HG02763 (cell line): ENCODE data around the gene LGI4.
"Not testable (repeated sequence)": the region's sequence is repeated elsewhere in the genome, so short reads cannot be mapped to it uniquely, and the experiment has no call there.

Experiments used
- ATAC-seq: cut with Tn5 transposase; IDR thresholded peaks from one replicate; pipeline ENCODE4 v1.9.1; 2021; ENCODE audit warnings: mild to moderate bottlenecking, moderate library complexity; ENCODE audit not compliant: unreplicated experiment

The LGI4 gene

GRCh38 chr19:35107545-35107944 is 27.3 kb downstream of the LGI4 start:
- ATAC-seq = no peak

GRCh38 chr19:35106898-35107541 is 27.8 kb downstream of the LGI4 start:
- no peak for ATAC-seq

GRCh38 chr19:35106291-35106583 is 28.6 kb downstream of the LGI4 start:
- no peak for ATAC-seq

- no peak for ATAC-seq
These were observed 29.2 kb downstream of the LGI4 start for GRCh38 chr19:35105411-35106290.

GRCh38 chr19:35105047-35105410 is 29.8 kb downstream of the LGI4 start:
- no peak for ATAC-seq

DNA sequence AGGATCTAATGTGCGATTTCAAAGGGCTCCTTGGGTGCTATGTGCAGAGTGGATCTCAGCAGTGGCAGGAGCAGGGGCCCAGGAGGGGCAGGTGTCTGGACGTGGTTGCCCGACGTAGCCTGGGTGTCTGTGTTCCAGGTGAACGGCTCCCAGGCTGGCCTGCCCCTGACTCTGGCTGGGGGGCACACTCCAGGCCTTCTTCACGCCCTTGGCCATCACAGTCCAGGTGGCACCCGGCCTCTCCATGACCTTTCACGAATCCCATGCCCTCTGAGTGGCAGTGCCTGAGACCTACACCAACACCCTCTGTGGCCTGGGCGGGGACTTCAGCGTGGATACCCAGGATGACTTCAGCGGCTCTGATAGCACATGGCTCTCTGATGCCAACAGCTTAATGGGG is 30.5 kb downstream of the LGI4 start:
- no peak for ATAC-seq

- not testable (repeated sequence) for ATAC-seq
These were observed 31.2 kb downstream of the LGI4 start for GRCh38 chr19:35103614-35104013.

- not testable (repeated sequence) for ATAC-seq
These were observed 32.9 kb downstream of the LGI4 start for GRCh38 chr19:35101949-35102348.

- ATAC-seq = no peak
These were observed 34.0 kb downstream of the LGI4 start for GRCh38 chr19:35100588-35101533.

DNA sequence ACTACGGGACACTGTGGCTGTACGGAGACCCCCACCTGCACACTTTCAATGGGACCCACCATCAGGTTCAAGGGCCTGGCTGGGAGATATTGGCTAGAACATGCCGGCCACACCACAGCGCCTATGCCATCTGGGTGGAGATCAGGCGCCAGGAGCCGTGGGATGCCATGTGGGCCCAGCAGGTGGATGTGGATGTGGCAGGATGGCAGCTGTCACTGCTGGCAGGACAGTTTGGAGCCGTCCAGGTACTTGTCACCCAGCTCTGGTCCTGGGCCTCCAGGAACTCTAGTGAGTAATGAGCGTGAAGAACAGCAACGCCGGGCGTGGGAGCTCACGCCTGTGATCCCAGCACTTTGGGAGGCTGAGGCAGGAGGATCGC is 35.0 kb downstream of the LGI4 start:
- ATAC-seq = no peak

DNA sequence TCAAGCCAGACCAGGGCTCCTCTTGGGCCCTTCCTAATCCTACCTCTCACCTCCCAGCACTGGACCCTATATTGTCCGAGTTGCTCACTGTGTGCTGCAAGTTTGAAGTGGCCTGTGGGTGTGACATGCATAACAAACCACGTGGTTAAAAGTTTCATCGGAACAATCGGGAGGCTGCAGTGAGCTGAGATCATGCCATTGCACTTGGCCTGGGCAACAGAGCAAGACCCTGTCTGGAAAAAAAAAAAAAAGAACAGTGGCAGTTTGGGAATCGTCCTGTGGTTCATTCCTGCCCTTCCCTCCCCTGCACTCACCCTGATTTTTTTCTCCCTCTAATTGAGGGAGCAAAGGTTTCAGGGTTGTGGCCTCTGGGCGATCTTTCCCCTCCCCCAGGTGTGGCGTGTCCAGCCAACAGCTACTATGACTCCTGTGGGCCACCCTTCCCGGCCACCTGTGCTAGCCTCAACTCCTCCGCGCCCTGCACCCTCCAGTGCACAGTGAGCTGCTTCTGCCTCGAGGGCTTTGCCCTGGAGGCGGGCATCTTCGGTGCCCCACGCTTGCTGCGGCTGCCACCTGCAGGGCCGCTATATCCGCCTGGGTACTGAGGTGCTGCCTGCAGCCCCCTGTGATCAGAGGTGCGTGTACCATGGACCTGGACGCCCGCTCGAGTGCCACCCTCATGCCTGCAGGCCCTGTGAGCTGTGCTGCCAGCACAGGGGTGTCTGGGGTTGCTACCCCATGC is 35.5 kb downstream of the LGI4 start:
- ATAC-seq = no peak

- ATAC-seq = no peak
These were observed 36.3 kb downstream of the LGI4 start for GRCh38 chr19:35098413-35099049.

DNA sequence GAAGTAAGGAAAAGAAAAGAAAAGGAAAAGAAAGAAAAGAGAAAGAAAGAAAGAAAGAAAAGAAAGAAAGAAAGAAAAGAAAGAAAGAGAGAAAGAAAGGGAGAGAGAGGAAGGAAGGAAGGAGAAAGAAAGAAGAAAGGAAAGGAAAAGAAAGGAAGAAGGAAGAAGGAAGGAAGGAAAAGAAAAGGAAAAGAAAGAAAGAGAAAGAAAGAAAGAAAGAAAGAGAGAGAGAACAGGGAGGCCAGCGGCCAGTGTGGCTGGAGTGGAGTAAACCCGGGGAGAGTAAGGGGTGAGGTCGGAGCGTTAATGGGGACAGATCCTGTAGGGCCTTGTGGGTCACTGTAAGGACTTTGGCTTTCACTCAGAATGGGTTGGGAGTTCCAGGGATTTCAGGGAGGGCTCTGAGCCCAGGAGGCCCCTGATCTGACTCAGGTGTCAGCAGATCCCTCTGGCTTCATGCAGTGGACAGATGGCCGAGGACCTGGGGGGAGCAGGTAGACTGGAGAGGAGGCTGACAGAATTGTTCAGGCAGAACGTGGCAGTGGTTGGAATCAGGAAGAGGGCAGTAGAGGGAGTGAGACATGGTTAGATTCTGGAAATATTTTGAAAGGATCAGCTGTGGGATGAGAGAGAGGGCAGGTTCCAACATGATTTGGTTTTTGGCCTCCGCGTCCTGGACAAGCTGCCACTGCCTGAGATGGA is 39.0 kb downstream of the LGI4 start:
- ATAC-seq = no peak

- ATAC-seq = no peak
These were observed 40.2 kb downstream of the LGI4 start for GRCh38 chr19:35094656-35095055.

- ATAC-seq = no peak
These were observed 40.8 kb downstream of the LGI4 start for GRCh38 chr19:35093941-35094647.

GRCh38 chr19:35093430-35093829 is 41.4 kb downstream of the LGI4 start:
- no peak for ATAC-seq

- ATAC-seq = no peak
These were observed 44.2 kb downstream of the LGI4 start for GRCh38 chr19:35090506-35091214.

DNA sequence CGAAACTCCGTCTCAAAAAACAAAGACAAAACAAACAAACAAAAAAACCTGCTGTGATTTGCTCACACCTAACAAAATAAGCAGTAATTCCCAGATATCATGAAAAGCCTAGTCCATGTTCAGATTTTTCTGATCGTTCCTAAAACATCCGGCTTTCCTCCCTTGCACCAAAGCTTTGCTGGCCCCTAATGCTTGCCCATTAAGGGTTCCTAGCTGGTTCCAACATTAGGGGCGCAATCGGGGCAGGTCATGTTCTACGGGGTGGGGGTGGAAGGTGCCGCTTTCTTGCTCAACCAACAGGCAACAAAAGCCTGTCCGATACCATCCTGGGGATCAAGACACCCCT is 44.7 kb downstream of the LGI4 start:
- no peak for ATAC-seq

DNA sequence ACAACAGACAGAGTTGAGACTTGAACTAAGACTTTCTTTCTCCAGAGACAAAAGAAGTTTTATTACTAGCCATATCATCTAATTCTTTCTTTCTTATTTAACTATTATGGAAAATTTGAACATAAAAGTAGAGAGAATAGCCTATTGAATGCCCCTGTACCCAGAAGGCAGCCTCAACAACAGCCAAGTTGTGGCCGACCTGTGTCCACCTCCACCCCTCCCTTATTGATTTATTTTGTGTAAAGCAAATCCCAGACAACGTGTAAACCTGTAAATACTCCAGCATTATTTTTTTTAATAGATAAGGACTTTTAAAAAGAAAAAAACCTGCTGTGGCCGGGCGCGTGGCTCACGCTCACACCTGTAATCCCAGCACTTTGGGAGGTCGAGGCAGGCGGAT is 45.3 kb downstream of the LGI4 start:
- no peak for ATAC-seq
